Measurements from ENCODE around the gene IL23A.
"Not testable (repeated sequence)": the region's sequence is repeated elsewhere in the genome, so short reads cannot be mapped to it uniquely, and the experiment has no call there.

DNA sequence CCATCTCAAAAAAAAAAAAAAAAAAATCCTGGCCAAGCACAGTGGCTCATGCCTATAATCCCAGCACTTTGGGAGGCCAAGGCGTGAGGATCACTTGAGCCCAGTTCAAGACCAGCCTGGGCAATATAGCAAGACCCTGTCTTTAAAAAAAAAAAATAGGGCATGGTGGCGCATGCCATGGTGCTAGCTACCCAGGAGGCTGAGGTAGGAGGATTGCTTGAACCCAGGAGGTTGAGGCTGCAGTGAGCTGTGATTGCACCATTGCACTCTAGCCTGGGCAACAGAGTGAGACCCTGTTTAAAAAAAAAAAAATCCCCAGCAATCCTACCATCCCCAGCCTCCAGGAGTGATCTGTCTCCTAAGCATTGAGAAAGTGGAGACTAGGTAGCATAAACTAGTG is 3.6 kb downstream of the IL23A start:
- not testable (repeated sequence) for TF ChIP-seq POLR2A, POLR2AphosphoS5 (IDR thresholded peaks at IDR 0.05; ENCODE audit: low read depth, low read length)
